HCEC 1CT (cell line): ENCODE results near the gene RPL19.
"Not testable (repeated sequence)": the region's sequence is repeated elsewhere in the genome, so short reads cannot be mapped to it uniquely, and the experiment has no call there.

ENCODE experiments used
- DNase-seq: peaks from one replicate; pipeline ENCODE4 v3.0.0-alpha.2; 2017

Gene RPL19

DNA sequence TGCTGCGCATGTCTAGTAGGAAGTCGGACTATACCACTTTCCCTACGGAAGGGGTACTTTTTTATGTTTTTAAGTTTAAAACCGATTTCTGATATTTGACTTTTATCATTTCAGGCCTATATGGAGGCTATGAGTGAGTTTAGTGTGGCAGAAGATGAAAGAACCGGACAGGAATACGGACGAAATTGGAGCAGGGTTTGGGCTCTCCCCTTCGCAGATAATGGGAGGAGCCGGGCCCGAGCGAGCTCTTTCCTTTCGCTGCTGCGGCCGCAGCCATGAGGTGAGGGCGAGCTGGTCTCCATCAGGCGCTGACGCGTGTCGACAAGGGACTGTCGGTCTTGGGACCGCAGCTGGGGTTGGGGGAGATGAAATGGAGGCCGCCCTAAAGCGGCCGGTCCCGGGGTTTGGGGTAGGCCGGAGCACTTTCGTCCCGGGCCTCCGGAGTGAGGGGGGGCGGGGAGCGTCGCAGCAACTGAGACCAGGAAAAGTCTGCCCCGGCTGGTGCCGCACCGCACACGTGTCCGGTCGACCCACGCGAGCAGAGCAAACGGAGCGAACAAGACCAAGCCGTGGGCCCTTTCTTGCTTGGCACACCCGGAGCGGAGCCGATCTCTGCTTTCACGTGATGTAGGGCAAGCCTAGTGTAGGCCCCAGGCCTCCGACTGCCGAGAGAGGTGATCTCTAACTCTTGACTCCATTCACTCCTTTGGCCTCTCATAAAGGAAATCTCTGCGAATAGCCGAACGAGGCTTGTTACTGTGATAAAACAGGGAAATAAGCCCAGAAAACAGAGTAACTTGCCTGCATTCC lies at the start of gene RPL19:
Gene RPL19, plus strand, starts transcription at position 214 of the 810 bp plus-strand sequence. Its CDS starts 62 bp downstream, at position 276.
- no peak for DNase-seq

DNA sequence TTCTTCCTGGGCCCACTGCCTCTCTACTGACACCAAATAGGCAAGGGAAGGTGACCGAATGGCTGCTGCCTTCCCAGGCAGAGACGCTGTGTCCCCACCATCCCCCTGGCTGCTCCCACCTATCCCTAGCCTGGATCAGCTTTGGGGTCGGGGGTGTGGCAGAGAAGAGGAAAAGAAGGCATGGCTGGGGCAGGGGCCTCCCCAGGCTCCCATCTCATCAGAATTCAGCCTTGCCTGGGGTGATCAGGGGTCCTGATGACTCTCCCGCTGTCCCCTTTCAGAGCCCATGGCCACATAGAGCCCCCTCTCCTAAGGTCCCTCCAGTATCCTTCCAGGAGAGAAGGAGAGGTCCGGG lies 49.3 kb upstream of the RPL19 start:
- DNase-seq = no peak

DNA sequence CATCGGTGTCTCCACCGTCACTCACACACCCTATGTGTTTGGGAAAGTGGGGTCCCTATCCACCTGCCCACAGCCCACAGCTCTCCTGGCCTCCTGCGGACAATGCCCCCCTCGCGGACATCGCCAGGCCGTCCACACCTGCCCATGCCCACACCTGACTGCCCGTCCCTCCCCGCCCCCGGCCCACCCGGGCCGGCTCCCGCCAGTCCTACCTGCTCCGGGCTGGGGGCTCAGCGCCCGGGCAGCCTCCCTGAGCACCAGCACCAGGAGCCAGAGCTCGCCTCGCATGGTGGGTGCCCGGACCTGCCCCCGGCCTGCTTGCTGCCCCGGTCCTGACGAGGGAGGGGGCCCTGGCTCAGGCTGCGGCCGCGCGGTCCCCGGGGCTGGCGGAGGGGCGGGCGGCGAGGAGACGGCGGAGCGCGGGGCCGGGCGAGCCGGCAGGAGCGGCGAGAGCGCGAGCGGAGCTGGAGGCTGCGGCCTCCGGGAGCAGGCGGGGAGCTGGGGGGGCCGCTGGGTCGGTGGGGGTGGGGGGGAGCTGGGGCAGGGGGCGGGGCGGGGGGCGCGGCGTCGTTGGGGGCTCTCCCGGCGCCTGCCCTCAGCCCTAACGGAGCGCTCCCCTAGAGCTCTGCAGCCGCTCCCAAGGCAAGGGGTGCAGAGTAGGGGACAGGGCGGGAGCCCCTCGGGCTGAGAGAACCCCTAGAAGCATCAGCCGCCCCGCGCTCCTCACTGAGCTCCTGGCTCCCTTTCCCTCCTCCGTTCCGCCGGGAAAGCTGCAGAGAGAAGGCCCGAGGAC lies 48.7 kb upstream of the RPL19 start, which contains the start of gene PLXDC1:
Gene PLXDC1, minus strand, starts transcription at position 488 of the 793 bp plus-strand sequence. Its CDS starts 200 bp downstream, at position 288.
- DNase-seq = no peak

DNA sequence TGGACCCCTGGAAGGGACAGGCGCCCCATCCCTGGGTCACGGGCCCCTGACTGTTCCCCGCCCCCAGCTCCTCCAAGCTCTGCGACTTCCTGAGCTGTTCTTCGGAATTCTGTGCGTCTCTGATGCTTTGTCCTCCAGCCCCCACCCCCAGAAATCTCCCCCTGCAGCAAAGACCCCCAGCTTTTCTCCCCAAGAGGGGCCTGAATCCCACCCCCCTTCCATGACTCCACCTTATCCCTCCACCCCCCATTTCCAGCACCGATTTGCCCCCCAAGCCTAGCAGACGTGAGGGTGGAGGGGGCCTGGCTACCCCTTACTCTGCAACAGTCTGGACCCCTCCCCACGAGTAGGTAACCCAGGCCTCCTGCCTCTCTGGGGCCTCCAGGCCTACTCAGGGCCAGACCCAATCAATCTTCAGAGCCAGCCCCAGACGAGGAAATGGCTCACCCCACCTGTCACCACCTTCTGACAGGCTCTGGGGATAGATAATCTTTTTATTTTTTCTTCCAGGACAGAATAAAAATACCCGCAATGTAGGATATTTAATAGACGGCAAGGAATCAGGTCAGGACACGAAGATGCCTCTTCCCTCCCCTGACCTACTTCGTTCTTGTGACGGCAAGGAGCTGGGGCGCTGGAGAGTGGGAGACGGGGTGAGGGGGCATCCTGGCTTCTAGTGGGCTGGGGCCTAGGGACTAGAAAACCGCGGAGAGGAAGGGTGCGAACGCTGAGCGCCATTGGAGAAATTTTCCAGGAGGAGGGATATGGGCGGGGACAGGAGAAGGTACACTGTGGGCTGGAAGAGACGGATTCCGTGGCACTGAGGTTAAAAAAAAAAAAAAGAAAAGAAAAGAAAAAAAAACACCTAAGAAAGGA lies 47.9 kb upstream of the RPL19 start:
- DNase-seq = no peak

DNA sequence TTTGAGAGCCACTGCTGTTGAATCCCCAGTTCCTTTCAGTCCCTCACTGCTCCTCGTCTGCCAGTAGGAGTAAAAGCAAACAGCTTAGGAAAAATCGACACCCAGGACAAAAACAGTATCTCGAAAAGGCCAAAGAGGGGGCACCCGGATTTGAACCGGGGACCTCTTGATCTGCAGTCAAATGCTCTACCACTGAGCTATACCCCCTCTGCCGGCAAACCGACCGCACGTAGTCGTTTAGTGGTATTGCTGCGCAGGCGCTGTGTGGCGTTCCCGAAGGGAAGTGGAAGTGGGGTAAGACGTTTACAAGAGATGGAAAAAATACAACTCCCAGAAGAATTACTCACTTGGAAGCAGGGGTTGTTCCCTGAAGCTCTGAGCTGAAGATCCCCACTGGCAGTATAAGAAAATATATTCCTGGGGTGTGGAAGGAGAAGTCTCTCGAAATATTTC lies 46.5 kb upstream of the RPL19 start:
- peak; percentile 89 for DNase-seq

DNA sequence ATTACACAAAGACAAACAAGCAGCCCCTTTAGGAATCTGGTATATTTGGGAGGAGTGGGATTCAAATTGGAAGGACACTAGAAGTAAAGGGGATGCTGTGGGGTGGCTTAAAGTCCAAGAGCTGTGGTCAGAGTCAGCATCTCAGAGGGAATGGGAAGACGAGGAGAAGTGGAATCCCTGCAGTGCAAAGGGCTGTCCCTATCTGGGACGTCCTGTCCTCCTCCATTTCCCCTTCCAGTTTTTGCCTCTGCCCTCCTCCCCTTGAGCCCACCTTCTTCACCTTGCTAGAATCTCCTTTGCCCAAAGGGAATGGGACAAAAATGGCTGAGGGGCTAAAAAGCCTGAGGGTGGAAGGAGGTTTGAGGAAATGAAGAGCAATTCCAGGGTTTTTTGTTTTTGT lies 44.4 kb upstream of the RPL19 start:
- DNase-seq = no peak

DNA sequence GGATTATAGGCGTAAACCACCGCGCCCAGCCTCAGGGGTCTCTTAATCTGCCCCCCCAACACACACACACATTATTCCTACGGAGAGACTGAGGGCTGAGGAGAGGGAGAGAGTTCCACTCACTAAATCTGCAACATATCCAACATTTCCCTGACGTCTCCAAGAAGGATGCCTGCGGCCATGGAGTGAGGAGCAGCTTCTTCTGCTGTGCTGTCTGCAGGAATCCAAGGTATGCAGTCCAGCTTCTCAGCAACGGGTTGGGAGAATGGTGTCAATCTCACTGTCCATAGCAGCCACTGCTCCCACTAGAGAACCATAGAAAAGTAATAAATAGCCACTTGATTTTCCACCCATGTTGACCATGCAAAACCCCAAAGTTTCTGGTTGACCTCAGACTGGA lies 43.6 kb upstream of the RPL19 start:
- DNase-seq = no peak

DNA sequence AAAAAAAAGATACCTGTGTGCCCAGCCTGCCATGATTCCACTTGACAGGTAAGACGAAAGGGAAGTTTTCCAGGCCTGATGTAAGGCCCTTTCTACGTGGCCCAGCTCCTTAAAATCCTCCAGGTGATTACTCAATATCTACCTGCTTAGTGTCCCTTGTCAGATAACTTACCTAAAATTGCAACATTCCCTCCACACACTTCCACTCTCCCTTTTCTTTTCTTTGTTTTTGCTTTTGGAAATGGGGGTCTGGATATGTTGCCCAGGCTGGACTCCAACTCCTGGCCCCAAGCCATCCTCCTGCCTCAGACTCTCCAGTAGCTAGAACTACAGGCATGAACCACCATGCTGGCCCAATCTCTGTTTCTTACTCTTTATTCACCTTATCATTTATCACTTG lies 41.5 kb upstream of the RPL19 start:
- DNase-seq = no peak

DNA sequence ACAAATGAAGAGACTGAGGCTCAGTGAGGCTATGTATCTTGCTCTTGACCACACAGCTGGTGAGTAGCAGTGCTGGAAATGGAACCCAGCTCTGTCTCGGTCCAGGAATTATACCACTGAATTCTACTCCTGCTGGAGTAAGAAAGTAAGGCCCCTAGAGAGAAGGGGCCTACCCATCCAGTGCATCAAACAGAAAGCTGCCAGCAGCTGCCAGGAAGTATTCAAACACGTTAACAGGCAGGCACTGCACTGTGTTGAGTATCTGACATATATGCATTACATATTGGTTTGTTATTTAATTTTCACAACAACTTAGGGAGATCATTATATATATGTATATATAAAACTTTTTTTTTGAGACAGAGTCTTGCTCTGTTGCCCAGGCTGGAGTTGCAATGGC lies 38.1 kb upstream of the RPL19 start:
- DNase-seq = no peak

DNA sequence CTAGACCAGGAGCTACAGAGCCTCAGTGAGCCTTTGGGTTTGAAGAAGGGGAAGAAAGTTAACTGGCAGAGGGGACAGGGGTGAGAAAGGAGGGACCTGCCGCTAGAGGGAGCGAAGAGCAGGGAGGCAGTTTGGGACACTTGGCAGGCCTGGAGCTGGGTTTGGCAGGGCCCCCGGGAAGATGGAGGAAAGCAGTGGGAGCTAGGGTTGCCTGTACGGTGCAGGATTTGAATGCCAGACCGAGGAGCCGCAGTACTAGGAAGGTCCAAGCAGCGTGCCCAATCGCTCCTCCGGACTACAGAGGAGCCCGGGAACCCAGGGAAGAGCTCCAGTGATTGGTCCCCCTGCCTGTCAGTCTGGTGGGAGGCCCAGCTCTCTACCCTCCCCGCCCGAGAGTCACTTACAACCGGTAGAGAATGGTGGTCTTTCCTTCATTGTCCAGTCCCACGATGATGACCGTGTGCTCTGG lies 35.4 kb upstream of the RPL19 start:
- DNase-seq = peak; percentile 93

DNA sequence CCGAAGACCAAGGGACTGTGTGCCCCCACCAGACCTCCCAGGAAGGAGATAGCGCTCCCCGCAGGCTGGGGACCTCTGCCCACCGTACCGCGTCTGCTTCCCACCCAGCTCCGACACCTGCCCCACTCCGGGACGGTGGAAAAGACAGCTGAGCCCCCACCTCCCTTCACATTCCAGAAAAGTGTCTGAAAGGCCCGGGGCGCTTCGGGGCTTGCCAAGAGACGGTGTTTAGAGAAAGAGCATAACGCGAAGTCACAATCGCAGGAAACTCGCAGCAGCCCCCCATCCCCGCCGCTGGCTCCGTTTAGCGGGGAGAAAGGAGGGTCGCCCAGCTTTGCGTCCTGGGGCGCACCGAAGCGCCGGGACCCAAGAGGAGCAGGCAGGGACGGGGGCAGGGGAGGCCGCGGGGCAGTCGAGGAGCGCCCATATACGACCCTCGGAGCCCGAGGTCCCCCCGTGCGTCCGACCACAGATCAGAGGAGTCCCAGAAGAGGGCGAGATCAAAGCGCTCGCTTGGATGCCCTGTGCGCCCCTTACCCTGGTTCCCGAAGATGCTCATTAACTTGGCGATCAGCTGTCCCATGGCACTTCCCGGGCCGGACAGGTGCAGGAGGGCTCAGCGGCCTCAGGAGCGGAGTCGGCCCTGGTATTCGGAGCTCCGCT lies 34.8 kb upstream of the RPL19 start:
- DNase-seq = no peak

DNA sequence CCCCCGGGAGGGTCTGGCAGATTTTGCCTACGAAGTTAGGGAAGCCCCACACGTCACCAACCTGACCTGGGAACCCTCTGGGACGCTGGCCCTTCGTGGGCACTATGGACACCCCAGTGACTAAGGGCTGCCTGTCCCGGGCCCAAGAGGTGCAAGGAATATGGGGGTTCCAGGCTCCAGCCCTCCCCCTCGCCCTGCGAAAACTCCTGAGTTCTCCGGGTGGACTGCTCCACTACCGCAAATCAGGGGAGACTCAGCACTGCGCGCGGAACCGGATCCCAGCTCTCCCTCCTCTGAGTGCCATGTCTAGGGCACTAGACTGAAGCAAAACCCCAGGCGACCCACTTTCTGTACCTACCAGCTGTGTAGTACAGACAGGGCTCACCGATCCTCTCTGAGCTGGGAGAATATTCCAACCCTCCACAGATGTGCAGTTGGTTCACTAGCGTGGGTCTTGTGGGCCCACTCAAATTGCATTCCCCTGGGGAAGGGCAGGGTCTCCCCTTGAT lies 34.2 kb upstream of the RPL19 start, which contains the start of gene ARL5C:
Gene ARL5C, minus strand, starts transcription at position 321 of the 509 bp plus-strand sequence. CDS start 401 bp downstream, outside the sequence.
- no peak for DNase-seq

DNA sequence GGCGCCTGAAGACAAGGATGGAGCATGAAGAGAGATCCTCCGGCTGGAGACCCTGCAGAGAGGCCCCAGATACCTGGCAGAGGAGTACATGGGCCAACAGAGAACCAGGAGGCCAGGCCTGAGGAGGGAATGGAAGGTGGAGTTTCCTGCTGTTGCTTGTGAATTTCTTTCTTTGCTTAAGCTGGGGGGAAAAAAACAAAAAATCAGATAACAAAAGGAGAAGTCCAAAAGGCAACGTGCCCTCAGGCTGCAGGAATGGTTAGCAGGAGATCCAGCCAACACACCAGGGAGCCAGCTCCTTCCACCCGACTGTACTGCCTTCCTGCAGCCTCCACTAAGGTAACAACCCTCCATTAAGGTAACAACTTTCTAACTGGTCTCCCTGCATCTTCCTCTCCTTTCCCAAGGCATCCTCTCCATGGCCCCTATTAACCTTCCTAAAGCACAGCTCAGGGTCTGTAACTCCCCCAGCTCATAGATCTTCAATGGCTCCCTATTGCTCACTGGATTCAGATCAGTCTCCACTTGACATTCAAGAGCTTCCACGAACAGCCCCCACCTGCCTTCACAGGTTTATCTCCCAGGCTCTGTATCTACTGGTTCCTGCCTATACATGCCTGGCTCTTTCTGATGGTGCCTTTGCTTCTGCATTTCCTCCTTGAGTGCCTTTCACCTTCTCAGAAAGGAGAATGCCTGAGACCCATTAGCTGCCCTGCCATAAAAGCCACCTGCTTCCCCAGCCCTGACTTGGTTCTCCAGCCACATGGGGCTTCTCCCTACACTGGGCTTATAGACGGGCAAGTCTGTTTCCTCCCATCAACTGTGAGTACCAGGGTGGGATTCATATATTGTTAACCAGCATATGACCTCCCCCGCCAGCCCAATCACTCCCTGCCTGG lies 33.4 kb upstream of the RPL19 start:
- DNase-seq = no peak

DNA sequence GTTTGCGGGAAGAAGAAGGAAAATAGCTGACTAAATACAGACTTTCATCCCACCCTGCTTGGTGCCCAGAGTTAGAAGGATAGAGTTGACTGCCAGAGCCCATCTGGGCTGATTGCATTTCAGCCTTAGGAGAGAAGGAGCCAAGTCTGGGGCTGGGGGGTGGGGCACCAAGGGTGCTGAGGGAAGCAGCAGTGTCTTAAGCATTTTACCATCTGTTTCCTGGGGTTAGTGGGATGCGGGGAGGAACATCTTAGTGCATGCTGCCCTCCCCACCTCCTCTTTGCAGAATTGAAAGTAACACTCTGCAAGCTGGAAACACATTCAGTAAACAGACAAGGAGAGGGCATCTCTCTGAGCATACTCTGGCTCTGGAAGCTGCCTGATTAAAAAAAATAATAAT lies 32.6 kb upstream of the RPL19 start:
- no peak for DNase-seq

DNA sequence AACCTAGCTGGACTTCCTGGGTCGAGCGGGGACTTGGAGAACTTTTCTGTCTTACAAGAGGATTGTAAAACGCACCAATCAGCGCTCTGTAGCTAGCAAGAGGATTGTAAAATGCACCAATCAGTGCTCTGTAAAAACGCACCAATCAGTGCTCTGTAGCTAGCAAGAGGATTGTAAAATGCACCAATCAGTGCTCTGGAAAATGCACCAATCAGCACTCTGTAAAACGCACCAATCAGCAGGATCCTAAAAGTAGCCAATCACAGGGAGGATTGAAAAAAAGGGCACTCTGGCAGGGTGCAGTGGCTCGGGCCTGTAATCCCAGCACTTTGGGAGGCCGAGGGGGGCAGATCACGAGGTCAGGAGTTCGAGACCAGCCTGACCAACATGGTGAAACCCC lies 31.6 kb upstream of the RPL19 start:
- DNase-seq = not testable (repeated sequence)

DNA sequence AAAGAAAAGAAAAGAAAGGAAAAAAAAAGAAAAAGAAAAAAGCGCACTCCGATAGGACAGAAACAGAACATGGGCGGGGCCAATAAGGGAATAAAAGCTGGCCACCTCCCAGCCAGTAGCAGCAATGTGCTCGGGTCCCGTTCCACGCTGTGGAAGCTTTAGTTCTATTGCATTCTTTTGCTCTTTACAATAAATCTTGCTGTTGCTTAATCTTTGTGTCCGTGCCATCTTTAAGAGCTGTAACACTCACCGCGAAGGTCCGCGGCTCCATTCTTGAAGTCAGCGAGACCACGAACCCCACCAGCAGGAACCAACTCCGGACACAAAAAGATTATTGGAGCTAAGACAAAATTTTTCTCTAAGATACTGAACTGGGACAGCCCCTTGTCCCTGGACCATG lies 31.0 kb upstream of the RPL19 start:
- no peak for DNase-seq

DNA sequence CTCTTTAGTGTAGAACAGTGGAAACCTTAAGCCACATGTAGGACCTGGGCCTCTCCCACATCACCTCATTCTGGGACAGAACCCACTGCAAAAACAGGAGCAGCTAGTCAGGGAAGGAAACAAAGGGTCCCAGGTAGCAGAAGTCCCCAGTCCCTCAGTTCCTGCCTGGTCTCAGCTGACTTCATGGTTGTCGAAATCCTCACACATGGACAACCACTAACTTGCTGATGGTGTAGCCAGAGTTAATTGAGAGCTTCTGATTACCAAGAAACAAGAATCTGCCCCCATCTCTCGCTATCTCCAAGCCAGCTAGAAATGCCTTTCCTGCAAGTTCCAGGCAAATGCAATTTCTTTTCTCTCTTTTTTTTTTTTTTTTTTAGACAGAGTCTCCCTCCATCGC lies 30.6 kb upstream of the RPL19 start:
- no peak for DNase-seq

DNA sequence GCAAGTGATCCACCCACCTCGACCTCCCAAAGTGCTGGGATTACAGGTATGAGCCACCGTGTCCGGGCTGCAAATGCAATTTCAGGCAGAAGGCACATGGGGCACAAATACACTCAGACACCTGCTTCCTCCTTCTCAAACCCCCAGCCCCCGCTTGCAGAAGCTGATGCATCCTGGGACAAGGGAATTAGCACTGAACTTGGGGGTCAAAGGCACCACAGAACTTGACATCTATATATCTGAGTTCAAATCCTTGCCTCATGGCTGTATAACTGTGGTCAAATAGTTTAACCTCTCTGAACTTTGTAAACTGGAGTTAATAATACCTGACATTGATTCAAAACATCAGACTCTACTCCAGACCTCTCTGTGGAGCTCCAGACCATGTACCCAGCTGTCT lies 30.0 kb upstream of the RPL19 start:
- no peak for DNase-seq

DNA sequence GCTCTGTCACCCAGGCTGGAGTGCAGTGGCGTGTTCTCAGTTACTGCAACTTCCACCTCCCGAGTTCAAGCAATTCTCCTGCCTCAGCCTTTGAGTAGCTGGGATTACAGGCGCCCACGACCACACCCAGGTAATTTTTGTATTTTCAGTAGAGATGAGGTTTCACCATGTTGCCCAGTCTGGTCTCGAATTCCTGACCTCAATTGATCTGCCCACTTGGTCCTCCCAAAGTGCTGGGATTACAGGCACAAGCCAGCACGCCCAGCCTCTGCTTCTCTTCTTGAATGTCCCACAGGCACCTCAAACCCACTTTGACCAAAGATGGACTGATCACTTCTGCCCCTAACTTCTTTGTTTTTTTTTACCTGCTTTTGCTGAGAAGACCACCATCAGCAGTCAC lies 29.5 kb upstream of the RPL19 start:
- no peak for DNase-seq

DNA sequence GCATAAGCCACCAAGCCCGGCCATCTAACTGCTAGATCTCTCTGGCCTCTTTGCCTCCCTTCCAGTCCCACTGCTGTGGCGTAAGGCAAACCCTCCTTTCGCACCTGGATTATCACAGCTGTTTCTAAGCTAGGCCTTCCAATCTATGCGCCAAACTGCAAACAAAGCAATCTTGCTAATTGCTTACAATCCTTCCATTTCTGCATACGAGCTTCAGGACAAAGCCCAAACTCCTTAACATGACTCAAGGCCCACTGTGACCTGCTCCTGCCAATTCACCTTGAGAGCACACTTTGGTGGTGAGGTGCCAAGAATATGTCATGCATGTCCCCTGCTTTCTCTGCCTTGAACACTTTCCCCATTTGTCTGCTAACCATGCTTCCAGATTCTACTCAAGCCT lies 28.1 kb upstream of the RPL19 start:
- no peak for DNase-seq

DNA sequence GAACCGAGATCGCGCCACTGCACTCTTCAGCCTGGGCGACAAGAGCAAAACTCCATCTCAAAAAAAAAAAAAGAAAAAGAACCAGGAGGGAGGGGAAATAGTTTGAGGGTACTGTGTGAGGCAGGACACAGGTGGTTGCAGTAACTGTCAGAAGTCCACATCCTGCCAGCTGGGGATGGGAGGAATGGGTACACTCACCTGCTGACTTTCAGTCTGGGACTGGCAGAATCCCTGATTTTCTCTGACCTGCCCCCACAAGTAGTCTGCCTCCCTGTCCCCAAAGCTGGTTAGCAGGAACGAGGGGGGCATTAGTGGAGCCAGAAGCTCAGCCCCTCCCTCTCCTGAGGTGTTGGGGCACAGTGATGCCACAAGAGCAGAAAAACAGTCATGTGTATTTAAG lies 27.0 kb upstream of the RPL19 start:
- no peak for DNase-seq
